SK-N-SH (cell line): ENCODE data around the gene CHPF. TPM values are rescaled to one million over a fixed set of nuclear protein-coding genes. Genes with fewer than 3 reads are reported as not detected.
A peak's percentile ranks its signal among the peaks of the same experiment; 100 is the strongest.

ENCODE experiments used
- FOXM1 ChIP-seq: IDR thresholded peaks from 2 replicates; pipeline ENCODE4 v1.4.0; 2012; ENCODE audit warnings: low read depth, mild to moderate bottlenecking
- GATA2 ChIP-seq: sonication (generic); formaldehyde crosslinking; IDR thresholded peaks from 2 replicates; pipeline ENCODE4 v1.5.0; 2020; ENCODE audit warnings: mild to moderate bottlenecking, missing genetic modification reagents
- NFIC ChIP-seq: IDR thresholded peaks from 2 replicates; pipeline ENCODE4 v1.4.0; 2012; ENCODE audit warnings: borderline replicate concordance
- NRF1 ChIP-seq: IDR thresholded peaks from 2 replicates; pipeline ENCODE4 v1.6.1; 2012; ENCODE audit warnings: low read depth, mild to moderate bottlenecking, low read length
- POLR2AphosphoS5 ChIP-seq: IDR thresholded peaks from 2 replicates; pipeline ENCODE4 v1.6.1; 2012; ENCODE audit warnings: low read depth, low read length
- RCOR1 ChIP-seq: fragments of 150-350 bp; IDR thresholded peaks from 2 replicates; pipeline ENCODE4 v1.6.1; 2017; ENCODE audit warnings: antibody characterized with exemption, low read length
- TAF1 ChIP-seq: IDR thresholded peaks from 2 replicates; pipeline ENCODE4 v1.6.1; 2012; ENCODE audit warnings: low read depth, mild to moderate bottlenecking, low read length, moderate library complexity, borderline replicate concordance
- YY1 ChIP-seq: IDR thresholded peaks from 2 replicates; pipeline ENCODE4 v1.4.0; 2012; ENCODE audit warnings: low read depth, mild to moderate bottlenecking
- polyA plus RNA-seq, 3 experiments: library from polyadenylated mRNA; depleted of rRNA; stranded (reverse); fragments of >200 nt; gene quantifications; 2 replicates each; pipeline ENCODE4 v1.2.3, GENCODE V29; 2012
- TF ChIP-seq, protein P1 (sequence below): IDR thresholded peaks from 2 replicates; pipeline ENCODE4 v1.4.0; 2012; ENCODE audit warnings: low read depth
- TF ChIP-seq, protein P2 (sequence below): fragments of 200-600 bp; sonication (generic); IDR thresholded peaks from 2 replicates; pipeline ENCODE4 v1.6.1; 2017; ENCODE audit warnings: antibody characterized with exemption, mild to moderate bottlenecking, moderate library complexity
- TF ChIP-seq, protein P3 (sequence below): IDR thresholded peaks from 2 replicates; pipeline ENCODE4 v1.6.1; 2012; ENCODE audit warnings: mild to moderate bottlenecking, low read depth, low read length, moderate library complexity
- TF ChIP-seq, protein P4 (sequence below): IDR thresholded peaks from 2 replicates; pipeline ENCODE4 v1.4.0; 2012; ENCODE audit warnings: low read depth, borderline replicate concordance

CHPF gene
- polyA plus RNA-seq, 1 of the 3 experiments (the other 2 are of a cell fraction): 141 TPM

DNA sequence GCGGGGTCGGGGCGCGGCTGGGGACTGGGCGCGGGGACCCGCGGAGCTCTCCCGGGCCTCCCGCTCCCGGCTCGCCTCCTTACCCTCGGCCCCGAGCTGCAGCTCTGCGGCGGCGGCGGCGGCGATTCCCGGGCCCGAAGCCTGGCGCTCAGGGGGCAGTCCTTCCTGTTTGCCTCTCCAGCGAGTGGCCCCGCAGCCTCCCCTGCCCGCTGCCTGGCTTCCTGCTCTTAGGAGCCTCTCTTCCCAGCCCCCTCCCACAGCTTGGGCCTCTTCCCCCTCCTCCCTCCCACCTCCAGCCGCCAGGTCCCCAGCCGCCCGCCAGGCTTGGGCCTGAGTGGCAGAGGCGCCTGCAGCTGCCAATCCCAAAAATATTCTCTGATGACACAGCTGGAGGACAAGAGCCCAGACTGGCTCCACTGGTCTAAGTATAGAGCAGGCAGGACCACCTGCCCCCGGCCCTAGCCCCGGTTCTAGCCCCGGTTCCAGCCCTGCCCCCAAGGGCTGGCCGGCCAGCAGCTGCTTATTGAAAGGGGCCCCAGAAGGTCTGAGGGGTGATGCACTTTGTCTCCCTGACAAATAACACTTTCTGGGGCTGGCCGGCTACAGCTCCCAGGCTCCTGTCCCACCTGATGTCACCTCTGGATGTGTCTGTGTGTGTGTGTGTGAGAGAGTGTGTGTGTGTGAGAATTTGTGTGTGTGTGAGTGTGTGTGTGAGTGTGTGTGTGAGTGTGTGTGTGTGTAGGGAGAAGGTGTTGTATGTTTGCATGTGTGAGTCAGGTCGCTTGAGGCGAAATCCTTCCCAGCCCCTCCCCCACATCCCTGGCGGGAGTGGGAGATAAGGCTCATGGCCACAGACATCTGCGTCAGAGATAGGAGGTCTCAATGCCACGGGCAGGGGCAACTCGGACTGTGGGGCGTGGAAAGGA lies 28.0 kb upstream of the CHPF start, which contains the start of gene OBSL1 (continued):
- no peak for TF ChIP-seq NRF1
- TF ChIP-seq, protein P1, sequence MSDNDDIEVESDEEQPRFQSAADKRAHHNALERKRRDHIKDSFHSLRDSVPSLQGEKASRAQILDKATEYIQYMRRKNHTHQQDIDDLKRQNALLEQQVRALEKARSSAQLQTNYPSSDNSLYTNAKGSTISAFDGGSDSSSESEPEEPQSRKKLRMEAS: 0 out of 2 replicates have a peak, but pooled peaks have one; percentile 31
- 0 out of 2 replicates have a peak, but pooled peaks have one; percentile 7 for TF ChIP-seq NFIC
- TF ChIP-seq POLR2AphosphoS5: peak; percentile 40; the same call in 1 of the 2 replicates
- TF ChIP-seq RCOR1: no peak
- TF ChIP-seq FOXM1: no peak
- TF ChIP-seq, protein P2, sequence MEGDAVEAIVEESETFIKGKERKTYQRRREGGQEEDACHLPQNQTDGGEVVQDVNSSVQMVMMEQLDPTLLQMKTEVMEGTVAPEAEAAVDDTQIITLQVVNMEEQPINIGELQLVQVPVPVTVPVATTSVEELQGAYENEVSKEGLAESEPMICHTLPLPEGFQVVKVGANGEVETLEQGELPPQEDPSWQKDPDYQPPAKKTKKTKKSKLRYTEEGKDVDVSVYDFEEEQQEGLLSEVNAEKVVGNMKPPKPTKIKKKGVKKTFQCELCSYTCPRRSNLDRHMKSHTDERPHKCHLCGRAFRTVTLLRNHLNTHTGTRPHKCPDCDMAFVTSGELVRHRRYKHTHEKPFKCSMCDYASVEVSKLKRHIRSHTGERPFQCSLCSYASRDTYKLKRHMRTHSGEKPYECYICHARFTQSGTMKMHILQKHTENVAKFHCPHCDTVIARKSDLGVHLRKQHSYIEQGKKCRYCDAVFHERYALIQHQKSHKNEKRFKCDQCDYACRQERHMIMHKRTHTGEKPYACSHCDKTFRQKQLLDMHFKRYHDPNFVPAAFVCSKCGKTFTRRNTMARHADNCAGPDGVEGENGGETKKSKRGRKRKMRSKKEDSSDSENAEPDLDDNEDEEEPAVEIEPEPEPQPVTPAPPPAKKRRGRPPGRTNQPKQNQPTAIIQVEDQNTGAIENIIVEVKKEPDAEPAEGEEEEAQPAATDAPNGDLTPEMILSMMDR: no peak
- TF ChIP-seq GATA2 (CRISPR knock-in tag): peak; percentile 87
- TF ChIP-seq, protein P3, sequence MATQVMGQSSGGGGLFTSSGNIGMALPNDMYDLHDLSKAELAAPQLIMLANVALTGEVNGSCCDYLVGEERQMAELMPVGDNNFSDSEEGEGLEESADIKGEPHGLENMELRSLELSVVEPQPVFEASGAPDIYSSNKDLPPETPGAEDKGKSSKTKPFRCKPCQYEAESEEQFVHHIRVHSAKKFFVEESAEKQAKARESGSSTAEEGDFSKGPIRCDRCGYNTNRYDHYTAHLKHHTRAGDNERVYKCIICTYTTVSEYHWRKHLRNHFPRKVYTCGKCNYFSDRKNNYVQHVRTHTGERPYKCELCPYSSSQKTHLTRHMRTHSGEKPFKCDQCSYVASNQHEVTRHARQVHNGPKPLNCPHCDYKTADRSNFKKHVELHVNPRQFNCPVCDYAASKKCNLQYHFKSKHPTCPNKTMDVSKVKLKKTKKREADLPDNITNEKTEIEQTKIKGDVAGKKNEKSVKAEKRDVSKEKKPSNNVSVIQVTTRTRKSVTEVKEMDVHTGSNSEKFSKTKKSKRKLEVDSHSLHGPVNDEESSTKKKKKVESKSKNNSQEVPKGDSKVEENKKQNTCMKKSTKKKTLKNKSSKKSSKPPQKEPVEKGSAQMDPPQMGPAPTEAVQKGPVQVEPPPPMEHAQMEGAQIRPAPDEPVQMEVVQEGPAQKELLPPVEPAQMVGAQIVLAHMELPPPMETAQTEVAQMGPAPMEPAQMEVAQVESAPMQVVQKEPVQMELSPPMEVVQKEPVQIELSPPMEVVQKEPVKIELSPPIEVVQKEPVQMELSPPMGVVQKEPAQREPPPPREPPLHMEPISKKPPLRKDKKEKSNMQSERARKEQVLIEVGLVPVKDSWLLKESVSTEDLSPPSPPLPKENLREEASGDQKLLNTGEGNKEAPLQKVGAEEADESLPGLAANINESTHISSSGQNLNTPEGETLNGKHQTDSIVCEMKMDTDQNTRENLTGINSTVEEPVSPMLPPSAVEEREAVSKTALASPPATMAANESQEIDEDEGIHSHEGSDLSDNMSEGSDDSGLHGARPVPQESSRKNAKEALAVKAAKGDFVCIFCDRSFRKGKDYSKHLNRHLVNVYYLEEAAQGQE: no peak
- TF ChIP-seq YY1: no peak
- peak; percentile 51; the same call in 1 of the 2 replicates for TF ChIP-seq TAF1
- TF ChIP-seq, protein P4, sequence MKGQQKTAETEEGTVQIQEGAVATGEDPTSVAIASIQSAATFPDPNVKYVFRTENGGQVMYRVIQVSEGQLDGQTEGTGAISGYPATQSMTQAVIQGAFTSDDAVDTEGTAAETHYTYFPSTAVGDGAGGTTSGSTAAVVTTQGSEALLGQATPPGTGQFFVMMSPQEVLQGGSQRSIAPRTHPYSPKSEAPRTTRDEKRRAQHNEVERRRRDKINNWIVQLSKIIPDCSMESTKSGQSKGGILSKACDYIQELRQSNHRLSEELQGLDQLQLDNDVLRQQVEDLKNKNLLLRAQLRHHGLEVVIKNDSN: no peak
